Measurements from ENCODE around the gene MMP2.

Gene MMP2

GRCh38 chr16:55534756-55535155 is 55.8 kb downstream of the MMP2 start:
- DNase-seq (ENCODE audit: insufficient read length, low spot score) (no peak), FAIRE-seq (no peak)
- no peak for TF ChIP-seq POLR2A (IDR thresholded peaks at IDR 0.05; ENCODE audit: low read depth, low read length)

GRCh38 chr16:55539049-55539448 is 60.1 kb downstream of the MMP2 start:
- DNase-seq (ENCODE audit: insufficient read length, low spot score) (no peak), FAIRE-seq (no peak)
- no peak for TF ChIP-seq POLR2A (IDR thresholded peaks at IDR 0.05; ENCODE audit: low read depth, low read length)

DNA sequence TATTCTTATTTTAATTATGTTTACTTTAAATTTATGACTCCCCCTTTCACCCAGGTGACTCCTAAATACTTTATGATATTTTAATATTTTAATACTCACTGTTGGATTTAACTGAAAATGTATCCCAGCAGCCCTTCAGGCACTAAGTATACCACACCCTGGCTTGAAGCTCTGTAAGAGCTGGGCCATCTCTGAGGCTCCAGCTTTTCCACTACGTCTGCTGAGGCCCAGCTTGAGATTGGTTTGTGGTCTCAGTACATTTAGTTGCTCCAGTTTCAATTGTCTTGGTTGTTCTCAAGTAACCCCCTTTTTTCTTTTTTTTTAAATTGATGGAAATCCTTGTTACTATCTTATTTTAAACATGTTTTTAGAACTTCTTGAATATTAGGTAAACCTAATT is 60.5 kb downstream of the MMP2 start:
- TF ChIP-seq POLR2A (IDR thresholded peaks at IDR 0.05; ENCODE audit: low read depth, low read length) = no peak

GRCh38 chr16:55540221-55540620 is 61.2 kb downstream of the MMP2 start:
- no peak for DNase-seq (ENCODE audit: insufficient read length, low spot score)
- FAIRE-seq = no peak
- TF ChIP-seq POLR2A (IDR thresholded peaks at IDR 0.05; ENCODE audit: low read depth, low read length) = no peak

More for the DNA sequence above, 60.5 kb downstream of the MMP2 start:
- DNase-seq (ENCODE audit: insufficient read length, low spot score) (no peak), FAIRE-seq (no peak)

GRCh38 chr16:55542459-55543082 is 63.6 kb downstream of the MMP2 start:
- DNase-seq (ENCODE audit: insufficient read length, low spot score) (no peak), FAIRE-seq (peak; percentile 93)
- no peak for TF ChIP-seq POLR2A (IDR thresholded peaks at IDR 0.05; ENCODE audit: low read depth, low read length)

DNA sequence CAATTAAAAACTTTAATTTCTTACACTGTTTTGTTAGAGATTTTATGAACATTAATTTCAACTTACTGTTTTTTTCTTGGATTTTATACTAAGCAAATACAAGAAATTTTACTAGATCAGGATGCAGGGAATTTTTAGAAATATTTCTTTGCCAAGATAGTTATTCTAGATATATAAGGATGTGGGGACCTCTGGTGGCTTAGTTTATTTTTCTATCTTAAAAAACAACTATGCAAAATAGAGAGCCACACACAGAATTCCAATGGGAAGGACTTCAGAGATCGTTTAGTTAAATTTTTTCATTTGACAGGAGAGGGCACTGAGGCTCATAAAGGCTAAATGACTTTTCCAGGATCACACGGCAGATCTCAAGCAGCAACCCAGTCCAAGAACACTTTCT is 64.5 kb downstream of the MMP2 start:
- no peak for FAIRE-seq
- TF ChIP-seq POLR2A (IDR thresholded peaks at IDR 0.05; ENCODE audit: low read depth, low read length) = no peak
- no peak for DNase-seq (ENCODE audit: insufficient read length, low spot score)

- DNase-seq (ENCODE audit: insufficient read length, low spot score) = no peak
- FAIRE-seq = peak; percentile 99
- no peak for TF ChIP-seq POLR2A (IDR thresholded peaks at IDR 0.05; ENCODE audit: low read depth, low read length)
Observed at GRCh38 chr16:55552621-55553020, 73.6 kb downstream of the MMP2 start.

DNA sequence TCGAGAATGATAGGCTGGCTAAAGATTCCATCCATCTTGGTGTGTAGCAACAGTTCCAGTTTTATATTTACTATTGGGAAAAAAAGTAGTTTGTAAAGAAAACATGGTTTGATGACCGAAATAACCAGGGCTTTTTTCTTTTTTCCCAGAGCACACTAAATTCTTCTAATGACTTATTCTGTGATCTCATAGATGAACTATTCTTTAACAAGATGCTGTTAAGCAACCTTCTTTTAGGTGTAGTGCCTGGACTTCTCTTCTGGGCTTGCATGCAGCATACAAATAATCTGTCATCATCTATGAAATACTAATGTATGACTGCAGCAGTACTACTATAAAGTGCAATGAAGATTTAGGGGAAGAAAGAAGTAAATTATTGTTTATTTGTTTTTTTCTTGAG is 76.4 kb downstream of the MMP2 start:
- no peak for TF ChIP-seq POLR2A (IDR thresholded peaks at IDR 0.05; ENCODE audit: low read depth, low read length)
- FAIRE-seq (no peak), DNase-seq (ENCODE audit: insufficient read length, low spot score) (no peak)
